ENCODE results near the gene PITPNC1.

DNA sequence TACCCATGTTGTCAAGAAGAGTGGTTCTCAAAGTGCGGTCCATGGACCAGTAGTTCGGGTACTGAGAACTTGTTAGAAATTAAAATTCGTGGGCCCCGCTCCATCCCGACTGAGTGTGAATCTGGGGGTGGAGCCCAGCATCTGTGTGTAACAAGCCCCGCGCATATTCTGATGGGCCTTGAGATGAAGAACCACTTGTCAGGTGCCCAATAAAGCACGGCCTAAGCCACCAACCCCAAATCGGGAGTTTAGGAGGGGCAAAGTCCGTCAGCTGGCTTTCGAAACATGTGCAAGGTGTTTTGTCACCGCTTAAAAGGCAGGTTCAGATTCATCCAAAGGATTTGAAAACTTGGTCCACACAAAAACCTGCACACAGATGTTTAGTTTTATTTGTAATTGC lies 40.2 kb upstream of the PITPNC1 start:
- TF ChIP-seq ZNF274 (IDR thresholded peaks at IDR 0.05; ENCODE audit: low read depth, low read length) (no peak), SUZ12 (IDR thresholded peaks at IDR 0.05; ENCODE audit: extremely low read depth, insufficient read depth, insufficient read length) (no peak), YY1 (IDR thresholded peaks at IDR 0.05; ENCODE audit: insufficient read depth, insufficient read length) (no peak)
